Measurements from ENCODE around the gene ABHD12.

DNA sequence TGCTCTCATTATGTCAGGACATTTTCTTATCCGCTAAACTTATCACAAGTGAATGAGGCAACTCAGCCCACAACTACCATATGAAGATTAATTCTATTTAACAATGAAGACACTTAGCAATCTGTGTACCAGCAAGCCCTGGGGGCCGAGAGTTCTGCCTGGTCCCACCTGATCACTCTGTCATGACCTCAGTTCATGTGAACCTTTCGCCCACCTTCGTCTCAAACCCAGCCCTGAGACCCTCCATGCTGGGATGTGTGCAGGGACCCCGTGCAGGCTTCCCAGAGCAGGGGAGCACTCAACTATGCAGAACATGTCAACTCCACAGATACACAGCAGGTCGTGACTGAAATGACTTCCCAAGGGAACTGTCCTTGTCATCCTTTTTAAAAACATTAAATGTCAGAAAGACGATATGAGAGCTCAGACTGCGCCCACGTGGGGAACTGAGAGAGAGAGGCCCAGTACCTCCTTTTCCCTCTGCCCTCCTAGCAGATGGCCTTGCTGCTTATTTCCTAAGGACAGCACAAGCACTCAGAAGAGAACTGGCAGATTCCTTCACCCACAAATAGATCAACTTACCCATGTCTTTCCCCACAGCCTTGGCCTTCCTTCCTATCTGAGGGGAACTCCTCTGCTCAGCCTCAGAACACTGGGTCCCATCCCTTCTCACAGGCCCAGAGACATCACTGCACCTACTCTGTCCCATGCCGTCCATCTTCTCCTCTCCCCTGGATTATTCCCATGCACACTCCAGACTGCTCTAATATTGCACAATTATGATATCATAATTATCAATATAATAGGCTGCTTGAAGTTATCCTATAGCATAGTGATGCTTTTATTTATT lies 11.5 kb downstream of the ABHD12 start:
- TF ChIP-seq, protein P1, sequence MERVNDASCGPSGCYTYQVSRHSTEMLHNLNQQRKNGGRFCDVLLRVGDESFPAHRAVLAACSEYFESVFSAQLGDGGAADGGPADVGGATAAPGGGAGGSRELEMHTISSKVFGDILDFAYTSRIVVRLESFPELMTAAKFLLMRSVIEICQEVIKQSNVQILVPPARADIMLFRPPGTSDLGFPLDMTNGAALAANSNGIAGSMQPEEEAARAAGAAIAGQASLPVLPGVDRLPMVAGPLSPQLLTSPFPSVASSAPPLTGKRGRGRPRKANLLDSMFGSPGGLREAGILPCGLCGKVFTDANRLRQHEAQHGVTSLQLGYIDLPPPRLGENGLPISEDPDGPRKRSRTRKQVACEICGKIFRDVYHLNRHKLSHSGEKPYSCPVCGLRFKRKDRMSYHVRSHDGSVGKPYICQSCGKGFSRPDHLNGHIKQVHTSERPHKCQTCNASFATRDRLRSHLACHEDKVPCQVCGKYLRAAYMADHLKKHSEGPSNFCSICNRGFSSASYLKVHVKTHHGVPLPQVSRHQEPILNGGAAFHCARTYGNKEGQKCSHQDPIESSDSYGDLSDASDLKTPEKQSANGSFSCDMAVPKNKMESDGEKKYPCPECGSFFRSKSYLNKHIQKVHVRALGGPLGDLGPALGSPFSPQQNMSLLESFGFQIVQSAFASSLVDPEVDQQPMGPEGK (CRISPR knock-in tag; IDR thresholded peaks at IDR 0.05; ENCODE audit: borderline replicate concordance): no peak
- TF ChIP-seq TOX (CRISPR knock-in tag; IDR thresholded peaks at IDR 0.05; ENCODE audit: borderline replicate concordance): no peak
- no peak for TF ChIP-seq BACH2 (CRISPR knock-in tag; IDR thresholded peaks at IDR 0.05; ENCODE audit: borderline replicate concordance)
- TF ChIP-seq ZFP3 (CRISPR knock-in tag; IDR thresholded peaks at IDR 0.05): no peak
- no peak for TF ChIP-seq POU6F1 (CRISPR knock-in tag; IDR thresholded peaks at IDR 0.05; ENCODE audit: borderline replicate concordance, low read depth)
- TF ChIP-seq PPARA (CRISPR knock-in tag; IDR thresholded peaks at IDR 0.05; ENCODE audit: borderline replicate concordance): no peak
- TF ChIP-seq, protein P2, sequence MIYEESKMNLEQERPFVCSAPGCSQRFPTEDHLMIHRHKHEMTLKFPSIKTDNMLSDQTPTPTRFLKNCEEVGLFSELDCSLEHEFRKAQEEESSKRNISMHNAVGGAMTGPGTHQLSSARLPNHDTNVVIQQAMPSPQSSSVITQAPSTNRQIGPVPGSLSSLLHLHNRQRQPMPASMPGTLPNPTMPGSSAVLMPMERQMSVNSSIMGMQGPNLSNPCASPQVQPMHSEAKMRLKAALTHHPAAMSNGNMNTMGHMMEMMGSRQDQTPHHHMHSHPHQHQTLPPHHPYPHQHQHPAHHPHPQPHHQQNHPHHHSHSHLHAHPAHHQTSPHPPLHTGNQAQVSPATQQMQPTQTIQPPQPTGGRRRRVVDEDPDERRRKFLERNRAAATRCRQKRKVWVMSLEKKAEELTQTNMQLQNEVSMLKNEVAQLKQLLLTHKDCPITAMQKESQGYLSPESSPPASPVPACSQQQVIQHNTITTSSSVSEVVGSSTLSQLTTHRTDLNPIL (CRISPR knock-in tag; IDR thresholded peaks at IDR 0.05; ENCODE audit: low read depth): no peak
- TF ChIP-seq SNAI2 (CRISPR knock-in tag; IDR thresholded peaks at IDR 0.05): no peak
- TF ChIP-seq ZNF70 (CRISPR knock-in tag; IDR thresholded peaks at IDR 0.05): no peak
- TF ChIP-seq CSDC2 (CRISPR knock-in tag; IDR thresholded peaks at IDR 0.05): no peak
- TF ChIP-seq ESRRG (CRISPR knock-in tag; IDR thresholded peaks at IDR 0.05): no peak
- TF ChIP-seq ZNF8 (CRISPR knock-in tag; IDR thresholded peaks at IDR 0.05): no peak
- no peak for TF ChIP-seq ARNTL (CRISPR knock-in tag; IDR thresholded peaks at IDR 0.05; ENCODE audit: borderline replicate concordance, low read depth)
